PFSK-1 (cell line): Measurements from ENCODE around the gene ATP11B.

ENCODE experiments used
- POLR2AphosphoS5 ChIP-seq: IDR thresholded peaks from 2 replicates; pipeline ENCODE4 v1.6.1; 2012; ENCODE audit warnings: low read depth, mild to moderate bottlenecking, control low read depth, low read length, moderate library complexity
- SIN3A ChIP-seq: IDR thresholded peaks from 2 replicates; pipeline ENCODE4 v1.6.1; 2012; ENCODE audit warnings: mild to moderate bottlenecking, low read length, moderate library complexity, borderline replicate concordance; ENCODE audit not compliant: insufficient read depth
- TAF1 ChIP-seq: IDR thresholded peaks from 2 replicates; pipeline ENCODE4 v1.6.1; 2012; ENCODE audit warnings: low read length, control low read depth, borderline replicate concordance; ENCODE audit not compliant: insufficient read depth

- TF ChIP-seq POLR2AphosphoS5, result no peak
- TF ChIP-seq SIN3A, result no peak
- no peak for TF ChIP-seq TAF1
Observed at GRCh38 chr3:182913889-182914288, 120.6 kb downstream of the ATP11B start.
